DND-41 (cell line): ENCODE results near the gene VKORC1L1.

Experiments used
- EZH2 ChIP-seq: IDR thresholded peaks from 3 replicates; pipeline ENCODE4 v1.6.1; 2012; ENCODE audit warnings: borderline replicate concordance, low read depth, mild to moderate bottlenecking, moderate library complexity, low read length, inconsistent platforms; ENCODE audit not compliant: severe bottlenecking
- TF ChIP-seq, protein P1 (sequence below): IDR thresholded peaks from 2 replicates; pipeline ENCODE4 v1.5.1; 2012; ENCODE audit warnings: borderline replicate concordance, low read length, moderate library complexity, mild to moderate bottlenecking; ENCODE audit not compliant: poor library complexity, severe bottlenecking; ENCODE audit errors: extremely low read depth

DNA sequence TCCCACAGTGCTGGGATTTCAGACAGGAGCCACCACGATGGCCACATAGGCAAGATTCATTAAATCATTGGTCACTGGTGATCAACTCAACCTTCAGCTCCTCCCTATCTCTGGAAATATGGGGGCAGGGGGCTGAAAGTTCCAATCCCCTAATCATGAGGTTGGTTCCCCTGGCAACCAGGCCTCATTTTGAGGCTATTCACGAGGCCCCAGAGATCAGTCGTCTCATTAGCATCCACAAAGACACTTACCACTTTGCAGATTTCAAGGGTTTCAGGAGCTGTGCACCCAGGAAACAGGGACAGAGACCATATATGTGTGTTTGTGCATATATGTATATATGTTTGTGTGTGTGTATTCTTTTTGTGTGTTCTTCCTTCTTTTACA, 116.8 kb downstream of the VKORC1L1 start:
- TF ChIP-seq, protein P1, sequence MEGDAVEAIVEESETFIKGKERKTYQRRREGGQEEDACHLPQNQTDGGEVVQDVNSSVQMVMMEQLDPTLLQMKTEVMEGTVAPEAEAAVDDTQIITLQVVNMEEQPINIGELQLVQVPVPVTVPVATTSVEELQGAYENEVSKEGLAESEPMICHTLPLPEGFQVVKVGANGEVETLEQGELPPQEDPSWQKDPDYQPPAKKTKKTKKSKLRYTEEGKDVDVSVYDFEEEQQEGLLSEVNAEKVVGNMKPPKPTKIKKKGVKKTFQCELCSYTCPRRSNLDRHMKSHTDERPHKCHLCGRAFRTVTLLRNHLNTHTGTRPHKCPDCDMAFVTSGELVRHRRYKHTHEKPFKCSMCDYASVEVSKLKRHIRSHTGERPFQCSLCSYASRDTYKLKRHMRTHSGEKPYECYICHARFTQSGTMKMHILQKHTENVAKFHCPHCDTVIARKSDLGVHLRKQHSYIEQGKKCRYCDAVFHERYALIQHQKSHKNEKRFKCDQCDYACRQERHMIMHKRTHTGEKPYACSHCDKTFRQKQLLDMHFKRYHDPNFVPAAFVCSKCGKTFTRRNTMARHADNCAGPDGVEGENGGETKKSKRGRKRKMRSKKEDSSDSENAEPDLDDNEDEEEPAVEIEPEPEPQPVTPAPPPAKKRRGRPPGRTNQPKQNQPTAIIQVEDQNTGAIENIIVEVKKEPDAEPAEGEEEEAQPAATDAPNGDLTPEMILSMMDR = no peak
- no peak for TF ChIP-seq EZH2
